IgD-negative memory B cell (primary cell): ENCODE data around the gene NPTX1. TPM values are rescaled to one million over a fixed set of nuclear protein-coding genes. Genes with fewer than 3 reads are reported as not detected.

Experiments
- H3K27ac Mint-ChIP-seq, 3 donors: one replicate each; pipeline ENCODE4 v1.8.0; 2020 to 2022; ENCODE audit warnings: mild to moderate bottlenecking in 3 of 3, mixed read lengths in 3 of 3, moderate library complexity in 1 of 3
- H3K27me3 Mint-ChIP-seq: one replicate; pipeline ENCODE4 v1.8.0; 2021; ENCODE audit warnings: mixed read lengths
- H3K36me3 Mint-ChIP-seq: one replicate; pipeline ENCODE4 v1.8.0; 2020; ENCODE audit warnings: mild to moderate bottlenecking, mixed read lengths
- H3K4me1 Mint-ChIP-seq, 3 donors: one replicate each; pipeline ENCODE4 v1.8.0; 2020 to 2022; ENCODE audit warnings: mixed read lengths in 3 of 3, mild to moderate bottlenecking in 1 of 3
- H3K4me3 Mint-ChIP-seq, 4 donors: one replicate each; pipeline ENCODE4 v1.8.0; 2020 to 2022; ENCODE audit warnings: mild to moderate bottlenecking in 4 of 4, mixed read lengths in 4 of 4, moderate library complexity in 3 of 4
- H3K9me3 Mint-ChIP-seq, 3 donors: one replicate each; pipeline ENCODE4 v1.8.0; 2020 to 2021; ENCODE audit warnings: mixed read lengths in 3 of 3, mild to moderate bottlenecking in 1 of 3
- polyA plus RNA-seq: library from polyadenylated mRNA; unstranded; fragments of 300-500 nt; fragmentation: Illumina TruSeq; gene quantifications from one replicate; pipeline ENCODE4 v1.2.3, GENCODE V29; 2021

NPTX1 gene
- not detected for polyA plus RNA-seq

GRCh38 chr17:80475910-80476876 is at the start of gene NPTX1:
Gene NPTX1 (minus strand): TSS chr17:80476607. CDS start chr17:80476446, 161 bp downstream.
- H3K36me3 Mint-ChIP-seq: no peaks in the 10 kb centered on the region
- H3K9me3 Mint-ChIP-seq: no peaks in the 10 kb centered on the region
- peak within 1 kb of the TSS; percentile 74 to 88 (median 82) for H3K4me3 Mint-ChIP-seq
- H3K4me1 Mint-ChIP-seq: peaks cover 6 to 16% (median 12%) of the 10 kb centered on the region in 3 donors
- H3K27ac Mint-ChIP-seq: no peak within 1 kb of the TSS
- peaks cover 51% of the 10 kb centered on the region for H3K27me3 Mint-ChIP-seq

- Mint-ChIP-seq H3K4me1 (no peaks in the 10 kb centered on the region), H3K27me3 (peaks cover 31% of the 10 kb centered on the region), H3K36me3 (no peaks in the 10 kb centered on the region), H3K9me3 (no peaks in the 10 kb centered on the region), H3K27ac (no peak overlapping the region), H3K4me3 (no peak overlapping the region)
Observed at GRCh38 chr17:80523956-80524712, 47.7 kb upstream of the NPTX1 start.

- H3K27ac Mint-ChIP-seq: no peak overlapping the region
- no peaks in the 10 kb centered on the region for H3K4me1 Mint-ChIP-seq
- H3K27me3 Mint-ChIP-seq: peaks cover 31% of the 10 kb centered on the region
- no peaks in the 10 kb centered on the region for H3K36me3 Mint-ChIP-seq
- H3K4me3 Mint-ChIP-seq: no peak overlapping the region
- H3K9me3 Mint-ChIP-seq: no peaks in the 10 kb centered on the region
Observed at GRCh38 chr17:80523054-80523744, 46.8 kb upstream of the NPTX1 start.

- no peaks in the 10 kb centered on the region for H3K36me3 Mint-ChIP-seq
- H3K9me3 Mint-ChIP-seq: no peaks in the 10 kb centered on the region
- H3K4me3 Mint-ChIP-seq: no peak overlapping the region
- H3K27me3 Mint-ChIP-seq: peaks cover 16% of the 10 kb centered on the region
- H3K4me1 Mint-ChIP-seq: no peaks in the 10 kb centered on the region
- H3K27ac Mint-ChIP-seq: no peak overlapping the region
Observed at GRCh38 chr17:80520810-80521455, 44.5 kb upstream of the NPTX1 start.

DNA sequence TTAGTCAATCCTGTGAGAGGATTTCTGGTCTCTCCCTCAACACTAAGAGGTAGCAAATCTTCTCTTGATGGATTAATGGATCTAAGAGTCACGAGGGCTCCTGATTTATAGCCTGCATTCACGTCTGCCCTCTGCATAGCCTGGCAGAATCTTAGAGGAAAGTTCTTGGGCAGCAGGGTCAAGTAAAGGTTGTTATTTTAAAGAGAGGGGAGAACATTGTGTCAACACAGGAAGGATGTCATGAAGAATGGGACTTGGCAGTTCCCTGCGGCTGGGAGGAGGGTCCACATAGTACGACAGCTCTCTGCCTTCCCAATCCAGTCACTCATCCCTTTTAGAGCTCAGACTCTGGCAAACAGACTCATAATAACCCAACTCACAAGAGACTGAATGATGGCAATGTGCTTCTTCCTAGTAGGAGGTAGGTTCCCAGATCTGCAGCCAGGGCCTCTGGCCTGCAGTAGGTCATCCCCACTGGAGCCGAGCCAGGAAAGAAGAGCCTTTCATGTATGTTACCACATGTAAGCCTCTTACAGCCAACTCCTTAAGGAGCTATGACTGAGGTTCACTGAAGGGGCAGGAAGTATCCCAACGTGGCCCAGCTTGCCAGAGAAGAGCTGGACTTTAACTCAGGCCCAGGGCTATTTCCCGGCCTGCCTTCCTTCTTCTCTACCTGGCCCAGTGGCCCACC is 42.8 kb upstream of the NPTX1 start:
- H3K4me3 Mint-ChIP-seq: no peak overlapping the region
- no peak overlapping the region for H3K27ac Mint-ChIP-seq
- no peaks in the 10 kb centered on the region for H3K4me1 Mint-ChIP-seq
- peaks cover 10% of the 10 kb centered on the region for H3K27me3 Mint-ChIP-seq
- no peaks in the 10 kb centered on the region for H3K36me3 Mint-ChIP-seq
- H3K9me3 Mint-ChIP-seq: no peaks in the 10 kb centered on the region

GRCh38 chr17:80518392-80518791 is 42.0 kb upstream of the NPTX1 start:
- no peak overlapping the region for H3K4me3 Mint-ChIP-seq
- no peaks in the 10 kb centered on the region for H3K9me3 Mint-ChIP-seq
- no peaks in the 10 kb centered on the region for H3K36me3 Mint-ChIP-seq
- H3K4me1 Mint-ChIP-seq: no peaks in the 10 kb centered on the region
- no peak overlapping the region for H3K27ac Mint-ChIP-seq
- peaks cover 6% of the 10 kb centered on the region for H3K27me3 Mint-ChIP-seq

GRCh38 chr17:80517641-80518040 is 41.2 kb upstream of the NPTX1 start:
- peaks cover 6% of the 10 kb centered on the region for H3K27me3 Mint-ChIP-seq
- H3K9me3 Mint-ChIP-seq: no peaks in the 10 kb centered on the region

GRCh38 chr17:80516171-80516932 is 39.9 kb upstream of the NPTX1 start:
- Mint-ChIP-seq H3K27me3 (peaks cover 6% of the 10 kb centered on the region), H3K27ac (no peak overlapping the region), H3K4me3 (no peak overlapping the region), H3K9me3 (no peaks in the 10 kb centered on the region), H3K4me1 (no peaks in the 10 kb centered on the region), H3K36me3 (no peaks in the 10 kb centered on the region)

More at GRCh38 chr17:80517641-80518040, 41.2 kb upstream of the NPTX1 start:
- Mint-ChIP-seq H3K36me3 (no peaks in the 10 kb centered on the region), H3K4me3 (no peak overlapping the region), H3K4me1 (no peaks in the 10 kb centered on the region), H3K27ac (no peak overlapping the region)

DNA sequence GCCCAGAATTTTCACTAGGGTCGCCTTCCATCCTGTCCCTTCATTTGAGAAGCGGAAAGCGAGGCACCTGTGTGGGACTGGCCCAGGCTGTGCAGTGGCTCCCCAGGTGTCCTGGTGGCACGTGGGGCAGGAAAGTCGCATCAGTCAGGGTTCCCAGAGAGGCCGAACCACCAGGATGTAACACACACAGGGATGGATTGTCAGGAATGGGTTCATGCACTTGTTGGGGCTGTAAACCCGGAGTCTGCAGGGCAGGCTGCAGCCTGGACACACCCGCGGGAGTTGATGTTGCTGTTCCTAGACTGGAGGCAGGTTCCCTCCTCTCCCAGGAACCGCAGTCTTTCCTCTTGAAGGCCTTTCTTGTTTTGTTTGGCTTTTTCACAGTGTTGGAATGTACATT is 37.5 kb upstream of the NPTX1 start:
- no peaks in the 10 kb centered on the region for H3K4me1 Mint-ChIP-seq
- H3K27ac Mint-ChIP-seq: no peak overlapping the region
- peaks cover 2% of the 10 kb centered on the region for H3K27me3 Mint-ChIP-seq
- H3K36me3 Mint-ChIP-seq: no peaks in the 10 kb centered on the region
- H3K4me3 Mint-ChIP-seq: no peak overlapping the region
- no peaks in the 10 kb centered on the region for H3K9me3 Mint-ChIP-seq

DNA sequence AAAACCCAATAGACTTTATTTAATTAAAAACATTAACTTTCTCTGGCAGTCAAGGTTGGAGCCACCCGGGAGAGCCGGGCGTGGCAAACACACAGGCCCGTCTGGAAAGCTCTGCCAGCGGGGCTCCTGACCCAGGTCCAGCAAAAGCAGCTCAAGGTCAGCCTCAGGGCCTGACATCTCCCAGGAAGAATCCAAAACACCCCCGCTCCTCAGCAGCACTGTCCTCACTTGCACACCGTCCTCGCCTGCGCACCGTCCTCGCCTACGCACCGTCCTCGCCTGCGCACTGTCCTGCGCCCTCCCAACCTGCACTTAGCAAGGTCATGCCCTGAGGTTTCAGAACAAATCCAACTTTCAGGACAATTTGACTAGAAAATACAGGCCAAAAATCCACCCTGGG is 36.8 kb upstream of the NPTX1 start:
- Mint-ChIP-seq H3K4me3 (no peak overlapping the region), H3K4me1 (no peaks in the 10 kb centered on the region), H3K27ac (peak overlapping the region in 1 of 3 donors; percentile 8), H3K36me3 (no peaks in the 10 kb centered on the region), H3K9me3 (no peaks in the 10 kb centered on the region), H3K27me3 (peaks cover 2% of the 10 kb centered on the region)

- Mint-ChIP-seq H3K4me1 (no peaks in the 10 kb centered on the region), H3K4me3 (no peak overlapping the region), H3K9me3 (no peaks in the 10 kb centered on the region), H3K36me3 (no peaks in the 10 kb centered on the region), H3K27me3 (peaks cover 4% of the 10 kb centered on the region), H3K27ac (no peak overlapping the region)
Observed at GRCh38 chr17:80512233-80512632, 35.8 kb upstream of the NPTX1 start.

GRCh38 chr17:80511222-80512180 is 35.1 kb upstream of the NPTX1 start:
- no peaks in the 10 kb centered on the region for H3K36me3 Mint-ChIP-seq
- peaks cover 7% of the 10 kb centered on the region for H3K27me3 Mint-ChIP-seq
- H3K27ac Mint-ChIP-seq: no peak overlapping the region
- no peak overlapping the region for H3K4me3 Mint-ChIP-seq
- no peaks in the 10 kb centered on the region for H3K4me1 Mint-ChIP-seq
- no peaks in the 10 kb centered on the region for H3K9me3 Mint-ChIP-seq

DNA sequence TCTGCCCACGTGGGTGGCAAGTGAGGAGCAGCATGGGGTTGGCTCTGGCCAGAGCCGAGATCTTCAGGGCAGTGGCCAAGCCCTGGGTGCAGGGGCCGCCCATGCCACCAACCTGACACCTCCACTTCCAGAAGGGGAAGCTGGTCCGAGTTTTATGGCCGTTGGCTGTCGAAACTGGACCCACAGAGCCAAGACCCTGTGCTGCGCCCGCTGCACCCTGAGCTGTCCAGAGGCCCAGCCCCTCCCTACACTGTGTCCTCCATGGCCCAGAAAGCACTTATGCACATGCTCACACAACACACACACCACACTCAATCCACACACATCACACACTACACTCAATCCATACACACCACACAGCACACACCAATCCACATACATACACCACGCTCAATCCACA is 34.4 kb upstream of the NPTX1 start:
- no peaks in the 10 kb centered on the region for H3K36me3 Mint-ChIP-seq
- H3K27me3 Mint-ChIP-seq: peaks cover 7% of the 10 kb centered on the region
- no peak overlapping the region for H3K27ac Mint-ChIP-seq
- H3K4me1 Mint-ChIP-seq: no peaks in the 10 kb centered on the region
- H3K9me3 Mint-ChIP-seq: no peaks in the 10 kb centered on the region
- H3K4me3 Mint-ChIP-seq: no peak overlapping the region
